Progenitor cell of endocrine pancreas (in vitro differentiated cells): ENCODE measurements around the gene SNAPC4. TPM values are rescaled to one million over a fixed set of nuclear protein-coding genes. Genes with fewer than 3 reads are reported as not detected.
"Not testable (repeated sequence)": the region's sequence is repeated elsewhere in the genome, so short reads cannot be mapped to it uniquely, and the experiment has no call there.

Source experiments
- DNase-seq: peaks from one replicate; pipeline ENCODE4 v3.0.0; 2021; ENCODE audit warnings: low spot score; ENCODE audit not compliant: unreplicated experiment
- H3K27ac Mint-ChIP-seq: 2 replicates; pipeline ENCODE4 v1.8.0; 2021; ENCODE audit warnings: mild to moderate bottlenecking, moderate library complexity, mixed read lengths
- H3K27me3 Mint-ChIP-seq: 2 replicates; pipeline ENCODE4 v1.8.0; 2021; ENCODE audit warnings: mixed read lengths
- H3K36me3 Mint-ChIP-seq: 2 replicates; pipeline ENCODE4 v1.8.0; 2022; ENCODE audit warnings: mixed read lengths; ENCODE audit not compliant: insufficient read depth
- H3K4me1 Mint-ChIP-seq: 2 replicates; pipeline ENCODE4 v1.8.0; 2021; ENCODE audit warnings: low read depth, mixed read lengths
- H3K4me3 Mint-ChIP-seq: 2 replicates; pipeline ENCODE4 v1.8.0; 2021; ENCODE audit warnings: low read depth, mild to moderate bottlenecking, moderate library complexity, mixed read lengths
- H3K9me3 Mint-ChIP-seq: 2 replicates; pipeline ENCODE4 v1.8.0; 2021; ENCODE audit warnings: low read depth, mixed read lengths
- total RNA-seq: library from RNA; stranded (reverse); gene quantifications from 2 replicates; pipeline ENCODE4 v1.2.1, GENCODE V29; 2021
- TF ChIP-seq, protein P1 (sequence below): fragments of 200-600 bp; sonication (generic); IDR thresholded peaks from one replicate; pipeline ENCODE4 v1.5.0; 2021; ENCODE audit warnings: antibody characterized with exemption, mild to moderate bottlenecking; ENCODE audit not compliant: unreplicated experiment

SNAPC4 gene
- total RNA-seq, 1 donor from 2014 or later, result 22.3 TPM

DNA sequence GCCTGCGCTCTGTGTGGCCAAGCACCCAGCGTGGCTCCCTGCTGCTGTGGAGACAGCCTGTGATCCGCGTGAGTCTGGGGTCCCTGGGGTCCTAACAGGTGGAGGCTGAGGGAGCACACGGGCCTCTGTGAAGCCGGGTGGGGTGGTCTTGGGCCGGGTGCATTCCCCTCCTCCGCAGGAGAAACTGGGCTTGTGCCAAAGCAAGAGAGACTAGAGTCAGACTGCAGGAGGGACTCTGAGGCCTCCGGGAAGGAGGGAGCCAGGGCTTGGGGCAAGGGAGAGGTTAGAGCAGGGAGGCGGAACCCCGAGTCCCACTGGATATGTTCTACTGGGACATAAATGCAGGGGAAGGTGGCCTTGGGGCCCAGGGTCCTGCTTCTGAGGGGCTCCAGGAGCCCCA, 46.9 kb downstream of the SNAPC4 start:
- TF ChIP-seq, protein P1, sequence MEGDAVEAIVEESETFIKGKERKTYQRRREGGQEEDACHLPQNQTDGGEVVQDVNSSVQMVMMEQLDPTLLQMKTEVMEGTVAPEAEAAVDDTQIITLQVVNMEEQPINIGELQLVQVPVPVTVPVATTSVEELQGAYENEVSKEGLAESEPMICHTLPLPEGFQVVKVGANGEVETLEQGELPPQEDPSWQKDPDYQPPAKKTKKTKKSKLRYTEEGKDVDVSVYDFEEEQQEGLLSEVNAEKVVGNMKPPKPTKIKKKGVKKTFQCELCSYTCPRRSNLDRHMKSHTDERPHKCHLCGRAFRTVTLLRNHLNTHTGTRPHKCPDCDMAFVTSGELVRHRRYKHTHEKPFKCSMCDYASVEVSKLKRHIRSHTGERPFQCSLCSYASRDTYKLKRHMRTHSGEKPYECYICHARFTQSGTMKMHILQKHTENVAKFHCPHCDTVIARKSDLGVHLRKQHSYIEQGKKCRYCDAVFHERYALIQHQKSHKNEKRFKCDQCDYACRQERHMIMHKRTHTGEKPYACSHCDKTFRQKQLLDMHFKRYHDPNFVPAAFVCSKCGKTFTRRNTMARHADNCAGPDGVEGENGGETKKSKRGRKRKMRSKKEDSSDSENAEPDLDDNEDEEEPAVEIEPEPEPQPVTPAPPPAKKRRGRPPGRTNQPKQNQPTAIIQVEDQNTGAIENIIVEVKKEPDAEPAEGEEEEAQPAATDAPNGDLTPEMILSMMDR, result no peak
- Mint-ChIP-seq H3K9me3 (no peaks in the 10 kb centered on the region), H3K4me1 (no peaks in the 10 kb centered on the region), H3K27me3 (no peaks in the 10 kb centered on the region), H3K4me3 (no peak overlapping the region), H3K27ac (no peak overlapping the region), H3K36me3 (no peaks in the 10 kb centered on the region)
- no peak for DNase-seq

DNA sequence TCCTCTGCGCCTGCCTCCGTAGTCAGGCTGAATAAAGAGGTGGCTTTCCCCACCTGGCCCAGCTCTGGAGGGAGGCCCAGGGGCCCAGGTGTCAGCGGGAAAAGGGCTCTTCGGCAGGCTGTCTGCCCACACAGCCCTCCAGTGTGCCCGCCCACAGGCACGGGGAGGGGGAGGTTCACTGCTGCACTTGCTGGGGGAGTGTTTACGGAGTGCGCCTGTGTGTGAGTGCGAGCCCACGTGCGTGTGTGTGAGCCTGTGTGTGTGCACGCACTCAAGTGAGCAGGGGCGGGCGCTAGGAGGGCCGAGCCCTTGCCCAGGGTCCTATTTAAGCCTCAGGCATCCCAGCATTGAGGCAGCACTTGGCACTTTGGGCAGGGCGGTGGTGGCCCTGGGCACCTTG, 47.3 kb downstream of the SNAPC4 start:
- TF ChIP-seq, protein P1, result no peak
- H3K4me3 Mint-ChIP-seq, result no peak overlapping the region
- H3K27me3 Mint-ChIP-seq, result no peaks in the 10 kb centered on the region
- H3K9me3 Mint-ChIP-seq, result no peaks in the 10 kb centered on the region
- no peak overlapping the region for H3K27ac Mint-ChIP-seq
- DNase-seq, result no peak
- no peaks in the 10 kb centered on the region for H3K4me1 Mint-ChIP-seq
- no peaks in the 10 kb centered on the region for H3K36me3 Mint-ChIP-seq

DNA sequence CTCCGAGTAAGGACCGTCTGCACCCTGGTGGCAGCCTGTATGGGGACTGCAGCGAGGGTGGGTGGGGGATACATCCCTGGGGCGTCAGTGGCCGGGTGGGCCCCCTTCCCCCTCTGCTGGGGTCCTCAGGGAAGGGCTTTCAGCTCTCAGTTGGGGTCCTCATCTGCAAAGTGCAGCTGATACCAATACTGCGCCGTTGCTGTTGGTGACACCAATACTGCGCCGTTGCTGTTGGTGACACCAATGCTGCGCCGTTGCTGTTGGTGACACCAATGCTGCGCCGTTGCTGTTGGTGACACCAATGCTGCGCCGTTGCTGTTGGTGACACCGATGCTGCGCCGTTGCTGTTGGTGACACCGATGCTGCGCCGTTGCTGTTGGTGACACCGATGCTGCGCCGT, 48.1 kb downstream of the SNAPC4 start:
- DNase-seq, H3K27ac Mint-ChIP-seq, H3K36me3 Mint-ChIP-seq, H3K9me3 Mint-ChIP-seq, H3K4me3 Mint-ChIP-seq, H3K4me1 Mint-ChIP-seq, H3K27me3 Mint-ChIP-seq: not testable (repeated sequence)

DNA sequence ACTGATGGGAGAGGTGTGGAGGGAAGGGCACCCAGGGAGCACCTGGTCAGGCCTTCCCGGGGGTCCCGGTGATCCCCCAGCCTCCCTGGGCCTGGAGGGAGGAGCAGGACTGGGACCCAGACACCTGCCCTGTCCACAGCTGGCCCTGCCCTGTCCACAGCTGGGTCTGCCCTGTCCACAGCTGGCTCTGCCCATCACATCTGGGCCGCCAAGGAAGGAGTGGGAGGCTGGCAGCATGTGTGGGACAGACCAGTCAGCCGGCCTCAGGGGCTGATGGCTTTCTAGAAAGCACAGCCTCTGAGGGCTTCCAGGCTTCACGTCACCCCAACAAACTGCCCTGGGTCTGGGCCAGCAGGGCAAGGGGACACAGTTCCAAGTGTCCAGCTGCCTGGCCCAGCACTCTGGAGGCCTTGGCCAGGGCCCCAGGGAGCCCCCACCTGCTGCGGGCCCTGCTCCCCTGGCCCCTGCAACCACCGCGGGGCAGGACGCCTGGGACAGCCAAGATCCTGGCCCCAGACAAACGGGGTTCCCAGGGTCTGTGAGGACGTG, 48.6 kb downstream of the SNAPC4 start:
- TF ChIP-seq, protein P1, result no peak
- Mint-ChIP-seq H3K36me3 (no peaks in the 10 kb centered on the region), H3K27ac (no peak overlapping the region), H3K4me3 (no peak overlapping the region), H3K9me3 (no peaks in the 10 kb centered on the region), H3K4me1 (no peaks in the 10 kb centered on the region), H3K27me3 (no peaks in the 10 kb centered on the region)
- DNase-seq, result no peak

Other genes starting within 250 kb of the SNAPC4 start
- gene LHX3, start 195.0 kb downstream of the SNAPC4 start, total RNA-seq, result not detected in 2 replicates
- 24.0 and 24.1 TPM in 2 replicates for gene QSOX2, start 154.4 kb downstream of the SNAPC4 start, total RNA-seq
- 1.2 and 1.4 TPM in 2 replicates for gene CCDC187, start 96.1 kb downstream of the SNAPC4 start, total RNA-seq
- 79.2 and 82.2 TPM in 2 replicates for gene GPSM1, start 72.6 kb downstream of the SNAPC4 start, total RNA-seq
- gene DNLZ, start 36.4 kb downstream of the SNAPC4 start, total RNA-seq, result 16.2 and 18.4 TPM in 2 replicates
- 1.6 and 2.0 TPM in 2 replicates for gene CARD9, start 26.5 kb downstream of the SNAPC4 start, total RNA-seq
- 68.3 and 70.9 TPM in 2 replicates for gene ENTR1, start 10.4 kb upstream of the SNAPC4 start, total RNA-seq
- 63.6 and 68.3 TPM in 2 replicates for gene PMPCA, start 10.5 kb upstream of the SNAPC4 start, total RNA-seq
- 25.1 and 26.2 TPM in 2 replicates for gene INPP5E, start 39.7 kb upstream of the SNAPC4 start, total RNA-seq
- 76.1 and 78.8 TPM in 2 replicates for gene SEC16A, start 82.9 kb upstream of the SNAPC4 start, total RNA-seq
- gene NOTCH1, start 145.9 kb upstream of the SNAPC4 start, total RNA-seq, result 109 and 130 TPM in 2 replicates